Fibroblast of skin of scalp (primary cell): Measurements from ENCODE around the gene ITGA3.
"Not testable (repeated sequence)": the region's sequence is repeated elsewhere in the genome, so short reads cannot be mapped to it uniquely, and the experiment has no call there.

ENCODE experiments used
- DNase-seq: peaks from one replicate; pipeline ENCODE4 v3.0.0-alpha.2; 2013

Gene ITGA3

GRCh38 chr17:50035421-50035879 is 20.5 kb upstream of the ITGA3 start:
- peak; percentile 32 for DNase-seq

GRCh38 chr17:50035945-50036344 is 20.0 kb upstream of the ITGA3 start:
- no peak for DNase-seq

- no peak for DNase-seq
Measured at GRCh38 chr17:50036455-50037261, 19.3 kb upstream of the ITGA3 start.

- peak; percentile 79 for DNase-seq
Measured at GRCh38 chr17:50037321-50038107, 18.4 kb upstream of the ITGA3 start.

- no peak for DNase-seq
Measured at GRCh38 chr17:50039058-50039457, 16.9 kb upstream of the ITGA3 start.

GRCh38 chr17:50040496-50040895 is 15.4 kb upstream of the ITGA3 start:
- DNase-seq, result not testable (repeated sequence)

- no peak for DNase-seq
Measured at GRCh38 chr17:50042211-50042610, 13.7 kb upstream of the ITGA3 start.

GRCh38 chr17:50043290-50044148 is 12.4 kb upstream of the ITGA3 start:
- DNase-seq, result peak; percentile 52

- no peak for DNase-seq
Measured at GRCh38 chr17:50044483-50044882, 11.4 kb upstream of the ITGA3 start.

- DNase-seq, result no peak
Measured at GRCh38 chr17:50045154-50045553, 10.8 kb upstream of the ITGA3 start.

- DNase-seq, result no peak
Measured at GRCh38 chr17:50046179-50046578, 9.7 kb upstream of the ITGA3 start.

GRCh38 chr17:50046667-50047066 is 9.2 kb upstream of the ITGA3 start:
- DNase-seq, result no peak

GRCh38 chr17:50047083-50047482 is 8.8 kb upstream of the ITGA3 start:
- DNase-seq, result no peak

GRCh38 chr17:50047488-50048126 is 8.3 kb upstream of the ITGA3 start:
- DNase-seq, result peak; percentile 85

GRCh38 chr17:50048146-50048720 is 7.7 kb upstream of the ITGA3 start:
- peak; percentile 50 for DNase-seq

GRCh38 chr17:50048988-50049387 is 6.9 kb upstream of the ITGA3 start:
- DNase-seq, result no peak

- DNase-seq, result peak; percentile 35
Measured at GRCh38 chr17:50049636-50050035, 6.3 kb upstream of the ITGA3 start.

GRCh38 chr17:50050431-50051032 is 5.4 kb upstream of the ITGA3 start:
- no peak for DNase-seq

GRCh38 chr17:50051082-50051576 is 4.8 kb upstream of the ITGA3 start:
- DNase-seq, result peak; percentile 82

- no peak for DNase-seq
Measured at GRCh38 chr17:50051606-50052005, 4.3 kb upstream of the ITGA3 start.

GRCh38 chr17:50052241-50052796 is 3.6 kb upstream of the ITGA3 start:
- DNase-seq, result no peak
